ENCODE measurements around the gene ZNF776.
A peak's percentile ranks its signal among the peaks of the same experiment; 100 is the strongest.

ZNF776 gene

GRCh38 chr19:57800696-57801095 is 54.1 kb downstream of the ZNF776 start:
- WGBS (ENCODE audit: extremely low coverage, insufficient coverage, insufficient read length): no CpG with 5 or more reads among the region's 5 CpGs
- H3K36me3 ChIP-seq (ENCODE audit: control insufficient read depth in 1 of 2, insufficient read depth in 2 of 2, low read length in 2 of 2): peaks cover 2 to 5% of the 10 kb centered on the region in 2 experiments
- H3K18ac ChIP-seq (ENCODE audit: low read length): no peak overlapping the region
- no peaks in the 10 kb centered on the region for H3K27me3 ChIP-seq (ENCODE audit: insufficient read depth, low read length)
- H4K91ac ChIP-seq (ENCODE audit: low read depth, low read length): no peak overlapping the region
- H3K9ac ChIP-seq (ENCODE audit: low read length): no peak overlapping the region
- no peak overlapping the region for H4K8ac ChIP-seq (ENCODE audit: low read depth, low read length)
- H2BK120ac ChIP-seq (ENCODE audit: insufficient read depth, low read length, poor library complexity): no peak overlapping the region
- no peak overlapping the region for H4K12ac ChIP-seq (ENCODE audit: low read depth, low read length)
- no peak overlapping the region for H3K4me3 ChIP-seq (ENCODE audit: low read depth, low read length)
- no peak overlapping the region for H3K14ac ChIP-seq (ENCODE audit: low read length)
- peaks cover 1% of the 10 kb centered on the region for H3K79me2 ChIP-seq (ENCODE audit: control insufficient read depth, insufficient read depth, low read length, poor library complexity)
- no peak for DNase-seq
- no peak overlapping the region for H3K23ac ChIP-seq (ENCODE audit: low read length)
- H2AK5ac ChIP-seq (ENCODE audit: low read length): no peak overlapping the region
- H2BK12ac ChIP-seq (ENCODE audit: low read length): no peak overlapping the region
- peak overlapping the region; percentile 39 for H3K4me2 ChIP-seq (ENCODE audit: low read length)
- no peak overlapping the region for H2BK5ac ChIP-seq (ENCODE audit: low read depth, low read length, poor library complexity)
- no peak overlapping the region for H2AFZ ChIP-seq (ENCODE audit: insufficient read depth, low read length, poor library complexity)
- peaks cover 15% of the 10 kb centered on the region for H3K79me1 ChIP-seq (ENCODE audit: low read length)
- peaks cover 9 to 14% of the 10 kb centered on the region in 2 experiments for H3K4me1 ChIP-seq (ENCODE audit: control insufficient read depth in 1 of 2, insufficient read depth in 2 of 2, low read length in 2 of 2)
- H3K27ac ChIP-seq (ENCODE audit: low read depth, low read length): peak overlapping the region; percentile 44
- no peak overlapping the region for H3K4ac ChIP-seq (ENCODE audit: low read depth, low read length)
- H3K9me3 ChIP-seq (ENCODE audit: insufficient read depth, low read depth, low read length): no peaks in the 10 kb centered on the region

GRCh38 chr19:57802269-57802668 is 55.7 kb downstream of the ZNF776 start:
- H2BK120ac ChIP-seq (ENCODE audit: insufficient read depth, low read length, poor library complexity): no peak overlapping the region
- no peak overlapping the region for H3K23ac ChIP-seq (ENCODE audit: low read length)
- H2AFZ ChIP-seq (ENCODE audit: insufficient read depth, low read length, poor library complexity): no peak overlapping the region
- no peak overlapping the region for H2BK5ac ChIP-seq (ENCODE audit: low read depth, low read length, poor library complexity)
- WGBS (ENCODE audit: extremely low coverage, insufficient coverage, insufficient read length): no CpG with 5 or more reads among the region's 4 CpGs
- H2BK12ac ChIP-seq (ENCODE audit: low read length): peak overlapping the region; percentile 51
- H2AK5ac ChIP-seq (ENCODE audit: low read length): no peak overlapping the region
- no peak overlapping the region for H3K4me2 ChIP-seq (ENCODE audit: low read length)
- no peak overlapping the region for H4K8ac ChIP-seq (ENCODE audit: low read depth, low read length)
- H4K91ac ChIP-seq (ENCODE audit: low read depth, low read length): peak overlapping the region; percentile 61
- no peak overlapping the region for H3K4ac ChIP-seq (ENCODE audit: low read depth, low read length)
- no peak overlapping the region for H3K18ac ChIP-seq (ENCODE audit: low read length)
- peaks cover 1% of the 10 kb centered on the region for H3K79me2 ChIP-seq (ENCODE audit: control insufficient read depth, insufficient read depth, low read length, poor library complexity)
- peaks cover 9 to 15% of the 10 kb centered on the region in 2 experiments for H3K4me1 ChIP-seq (ENCODE audit: control insufficient read depth in 1 of 2, insufficient read depth in 2 of 2, low read length in 2 of 2)
- no peaks in the 10 kb centered on the region for H3K27me3 ChIP-seq (ENCODE audit: insufficient read depth, low read length)
- no peak overlapping the region for H3K27ac ChIP-seq (ENCODE audit: low read depth, low read length)
- no peak for DNase-seq
- peaks cover 15% of the 10 kb centered on the region for H3K79me1 ChIP-seq (ENCODE audit: low read length)
- no peak overlapping the region for H3K4me3 ChIP-seq (ENCODE audit: low read depth, low read length)
- no peak overlapping the region for H3K9ac ChIP-seq (ENCODE audit: low read length)
- no peak overlapping the region for H3K14ac ChIP-seq (ENCODE audit: low read length)
- no peak overlapping the region for H4K12ac ChIP-seq (ENCODE audit: low read depth, low read length)
- no peaks in the 10 kb centered on the region for H3K9me3 ChIP-seq (ENCODE audit: insufficient read depth, low read depth, low read length)
- H3K36me3 ChIP-seq (ENCODE audit: control insufficient read depth in 1 of 2, insufficient read depth in 2 of 2, low read length in 2 of 2): peaks cover 4 to 7% of the 10 kb centered on the region in 2 experiments

- Histone ChIP-seq H3K14ac (ENCODE audit: low read length) (no peak overlapping the region), H3K4me3 (ENCODE audit: low read depth, low read length) (no peak overlapping the region), H3K4me2 (ENCODE audit: low read length) (peak overlapping the region; percentile 58), H3K79me2 (ENCODE audit: control insufficient read depth, insufficient read depth, low read length, poor library complexity) (peaks cover 1% of the 10 kb centered on the region), H2BK12ac (ENCODE audit: low read length) (no peak overlapping the region), H3K23ac (ENCODE audit: low read length) (no peak overlapping the region), H3K4me1 (ENCODE audit: control insufficient read depth in 1 of 2, insufficient read depth in 2 of 2, low read length in 2 of 2) (peaks cover 9 to 15% of the 10 kb centered on the region in 2 experiments), H3K27me3 (ENCODE audit: insufficient read depth, low read length) (no peaks in the 10 kb centered on the region), H2AFZ (ENCODE audit: insufficient read depth, low read length, poor library complexity) (no peak overlapping the region), H3K79me1 (ENCODE audit: low read length) (peaks cover 15% of the 10 kb centered on the region), H3K4ac (ENCODE audit: low read depth, low read length) (no peak overlapping the region), H3K9ac (ENCODE audit: low read length) (no peak overlapping the region), H3K36me3 (ENCODE audit: control insufficient read depth in 1 of 2, insufficient read depth in 2 of 2, low read length in 2 of 2) (peaks cover 7 to 13% of the 10 kb centered on the region in 2 experiments), H4K8ac (ENCODE audit: low read depth, low read length) (no peak overlapping the region), H3K9me3 (ENCODE audit: insufficient read depth, low read depth, low read length) (no peaks in the 10 kb centered on the region), H3K27ac (ENCODE audit: low read depth, low read length) (peak overlapping the region; percentile 98), H2BK5ac (ENCODE audit: low read depth, low read length, poor library complexity) (peak overlapping the region; percentile 94), H2AK5ac (ENCODE audit: low read length) (no peak overlapping the region), H4K12ac (ENCODE audit: low read depth, low read length) (no peak overlapping the region), H3K18ac (ENCODE audit: low read length) (no peak overlapping the region), H2BK120ac (ENCODE audit: insufficient read depth, low read length, poor library complexity) (peak overlapping the region; percentile 15), H4K91ac (ENCODE audit: low read depth, low read length) (peak overlapping the region; percentile 96)
- WGBS (ENCODE audit: extremely low coverage, insufficient coverage, insufficient read length): no CpG with 5 or more reads among the region's 6 CpGs
- DNase-seq: no peak
Measured at GRCh38 chr19:57803265-57803593, 56.6 kb downstream of the ZNF776 start.

GRCh38 chr19:57803594-57804325 is 57.1 kb downstream of the ZNF776 start:
- peak; percentile 70 to 76 for DNase-seq
- H3K4me3 ChIP-seq (ENCODE audit: low read depth, low read length): peak overlapping the region; percentile 38
- peak overlapping the region; percentile 60 for H3K9ac ChIP-seq (ENCODE audit: low read length)
- H3K27ac ChIP-seq (ENCODE audit: low read depth, low read length): peak overlapping the region; percentile 98
- H4K91ac ChIP-seq (ENCODE audit: low read depth, low read length): peak overlapping the region; percentile 96
- H2AK5ac ChIP-seq (ENCODE audit: low read length): peak overlapping the region; percentile 81
- H3K79me1 ChIP-seq (ENCODE audit: low read length): peaks cover 15% of the 10 kb centered on the region
- no CpG with 5 or more reads among the region's 19 CpGs for WGBS (ENCODE audit: extremely low coverage, insufficient coverage, insufficient read length)
- H2BK12ac ChIP-seq (ENCODE audit: low read length): no peak overlapping the region
- H3K9me3 ChIP-seq (ENCODE audit: insufficient read depth, low read depth, low read length): no peaks in the 10 kb centered on the region
- peak overlapping the region; percentile 23 for H3K18ac ChIP-seq (ENCODE audit: low read length)
- H3K36me3 ChIP-seq (ENCODE audit: control insufficient read depth in 1 of 2, insufficient read depth in 2 of 2, low read length in 2 of 2): peaks cover 9 to 18% of the 10 kb centered on the region in 2 experiments
- peak overlapping the region; percentile 58 for H3K4me2 ChIP-seq (ENCODE audit: low read length)
- H3K4me1 ChIP-seq (ENCODE audit: control insufficient read depth in 1 of 2, insufficient read depth in 2 of 2, low read length in 2 of 2): peaks cover 4 to 12% of the 10 kb centered on the region in 2 experiments
- H3K23ac ChIP-seq (ENCODE audit: low read length): no peak overlapping the region
- H2BK120ac ChIP-seq (ENCODE audit: insufficient read depth, low read length, poor library complexity): peak overlapping the region; percentile 96
- H3K79me2 ChIP-seq (ENCODE audit: control insufficient read depth, insufficient read depth, low read length, poor library complexity): peaks cover 1% of the 10 kb centered on the region
- peak overlapping the region; percentile 88 for H3K14ac ChIP-seq (ENCODE audit: low read length)
- H4K8ac ChIP-seq (ENCODE audit: low read depth, low read length): peak overlapping the region; percentile 87
- peak overlapping the region; percentile 4 for H4K12ac ChIP-seq (ENCODE audit: low read depth, low read length)
- H2BK5ac ChIP-seq (ENCODE audit: low read depth, low read length, poor library complexity): peak overlapping the region; percentile 94
- peak overlapping the region; percentile 6 for H3K4ac ChIP-seq (ENCODE audit: low read depth, low read length)
- no peaks in the 10 kb centered on the region for H3K27me3 ChIP-seq (ENCODE audit: insufficient read depth, low read length)
- H2AFZ ChIP-seq (ENCODE audit: insufficient read depth, low read length, poor library complexity): no peak overlapping the region
